GM12892 (cell line): Measurements from ENCODE around the gene MTHFD1L.
"Not testable (repeated sequence)": the region's sequence is repeated elsewhere in the genome, so short reads cannot be mapped to it uniquely, and the experiment has no call there.

Experiments
- POLR2A ChIP-seq: IDR thresholded peaks from 2 replicates; pipeline ENCODE4 v1.6.1; 2011; ENCODE audit warnings: low read depth, low read length, control low read depth
- TAF1 ChIP-seq: IDR thresholded peaks from 2 replicates; pipeline ENCODE4 v1.6.1; 2011; ENCODE audit warnings: low read depth, mild to moderate bottlenecking, control low read depth, low read length, borderline replicate concordance

DNA sequence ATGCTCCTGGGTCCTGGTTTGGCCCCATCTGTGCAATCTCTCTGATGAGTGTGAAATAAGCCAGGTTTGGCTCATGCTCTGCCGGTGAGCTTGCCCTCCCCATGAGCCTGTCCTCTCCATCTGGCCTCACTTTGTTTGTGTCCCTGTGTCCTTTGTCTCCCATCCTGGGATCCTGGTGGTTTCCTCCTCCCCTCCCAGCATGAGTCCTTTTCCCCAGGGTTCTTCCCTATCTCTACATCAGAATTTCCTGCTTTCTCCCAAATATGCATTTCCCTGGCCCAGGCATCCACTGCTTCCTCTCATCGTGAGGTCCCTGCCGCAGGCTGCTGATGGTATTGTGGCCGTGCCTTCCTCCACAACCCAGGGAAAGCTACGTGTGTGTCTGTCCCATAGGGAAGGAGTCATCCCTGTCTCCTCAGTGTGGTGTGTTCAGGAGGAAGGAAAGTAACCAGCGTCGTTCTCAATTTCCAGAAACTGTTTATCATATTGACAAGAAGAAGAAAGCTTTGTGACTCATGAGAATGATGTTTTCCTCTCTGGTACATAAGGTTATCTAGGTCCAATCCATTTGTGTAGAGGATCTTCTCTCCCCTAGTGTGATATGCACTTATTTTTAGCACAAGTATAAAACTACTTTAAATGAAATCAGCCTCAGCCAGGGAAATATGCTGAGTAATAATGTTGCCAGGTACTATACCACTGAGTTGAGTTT, 180.2 kb downstream of the MTHFD1L start:
- not testable (repeated sequence) for TF ChIP-seq POLR2A, TAF1
